HL-60 (cell line): ENCODE measurements around the gene PTPN23.

Experiments used
- DNase-seq, 2 experiments: peaks; one replicate each; pipeline ENCODE4 v3.0.0-alpha.2; 2010 to 2020; ENCODE audit warnings: low read depth in 1 of 2, low spot score in 1 of 2
- H3K27ac ChIP-seq: fragments of 250-450 bp; sonication (Bioruptor Pico); replicated peaks from 2 replicates; pipeline ENCODE4 v1.5.1; 2020; ENCODE audit warnings: mild to moderate bottlenecking, moderate library complexity
- H3K27me3 ChIP-seq: fragments of 250-450 bp; sonication (Bioruptor Pico); 2 replicates; pipeline ENCODE4 v1.5.1; 2021; ENCODE audit warnings: mild to moderate bottlenecking, moderate library complexity; ENCODE audit not compliant: insufficient read depth, poor library complexity, severe bottlenecking
- H3K4me3 ChIP-seq: replicated peaks from 2 replicates; pipeline ENCODE4 v1.5.1; 2011; ENCODE audit warnings: mild to moderate bottlenecking, control low read depth, low read length; ENCODE audit not compliant: insufficient read depth
- GABPA ChIP-seq: IDR thresholded peaks from 2 replicates; pipeline ENCODE4 v1.6.1; 2012; ENCODE audit warnings: low read depth
- POLR2AphosphoS5 ChIP-seq: IDR thresholded peaks from 2 replicates; pipeline ENCODE4 v1.6.1; 2012; ENCODE audit warnings: low read depth
- SPI1 ChIP-seq: IDR thresholded peaks from 2 replicates; pipeline ENCODE4 v1.6.1; 2012; ENCODE audit warnings: low read depth, mild to moderate bottlenecking, borderline replicate concordance
- TF ChIP-seq, protein P1 (sequence below): IDR thresholded peaks from 2 replicates; pipeline ENCODE4 v1.6.1; 2012; ENCODE audit warnings: low read depth; ENCODE audit not compliant: insufficient replicate concordance
- TF ChIP-seq, protein P2 (sequence below): IDR thresholded peaks from one replicate; pipeline ENCODE4 v1.5.1; 2011; ENCODE audit warnings: low read length, control low read depth, inconsistent platforms; ENCODE audit not compliant: insufficient read depth

The PTPN23 gene

DNA sequence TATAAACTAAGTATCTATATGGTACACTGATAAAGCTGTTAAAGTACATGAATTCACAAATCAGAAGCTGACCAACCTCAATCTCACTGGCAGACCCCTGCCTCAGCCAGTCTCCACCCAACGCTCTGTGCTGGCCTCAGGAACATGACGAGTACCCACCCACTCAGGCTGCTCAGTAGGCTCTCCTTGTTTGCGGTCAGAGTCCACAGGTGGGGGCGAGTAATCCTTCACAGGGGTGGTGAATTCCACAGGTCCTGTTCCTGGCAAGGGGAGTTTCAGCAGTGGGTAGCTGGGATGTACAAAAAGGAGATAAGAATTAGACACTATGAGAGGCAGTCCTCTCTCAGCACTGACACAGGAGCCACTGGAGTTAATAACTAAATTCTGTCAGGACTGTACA lies 54.0 kb downstream of the PTPN23 start:
- no peak for DNase-seq
- TF ChIP-seq, protein P1, sequence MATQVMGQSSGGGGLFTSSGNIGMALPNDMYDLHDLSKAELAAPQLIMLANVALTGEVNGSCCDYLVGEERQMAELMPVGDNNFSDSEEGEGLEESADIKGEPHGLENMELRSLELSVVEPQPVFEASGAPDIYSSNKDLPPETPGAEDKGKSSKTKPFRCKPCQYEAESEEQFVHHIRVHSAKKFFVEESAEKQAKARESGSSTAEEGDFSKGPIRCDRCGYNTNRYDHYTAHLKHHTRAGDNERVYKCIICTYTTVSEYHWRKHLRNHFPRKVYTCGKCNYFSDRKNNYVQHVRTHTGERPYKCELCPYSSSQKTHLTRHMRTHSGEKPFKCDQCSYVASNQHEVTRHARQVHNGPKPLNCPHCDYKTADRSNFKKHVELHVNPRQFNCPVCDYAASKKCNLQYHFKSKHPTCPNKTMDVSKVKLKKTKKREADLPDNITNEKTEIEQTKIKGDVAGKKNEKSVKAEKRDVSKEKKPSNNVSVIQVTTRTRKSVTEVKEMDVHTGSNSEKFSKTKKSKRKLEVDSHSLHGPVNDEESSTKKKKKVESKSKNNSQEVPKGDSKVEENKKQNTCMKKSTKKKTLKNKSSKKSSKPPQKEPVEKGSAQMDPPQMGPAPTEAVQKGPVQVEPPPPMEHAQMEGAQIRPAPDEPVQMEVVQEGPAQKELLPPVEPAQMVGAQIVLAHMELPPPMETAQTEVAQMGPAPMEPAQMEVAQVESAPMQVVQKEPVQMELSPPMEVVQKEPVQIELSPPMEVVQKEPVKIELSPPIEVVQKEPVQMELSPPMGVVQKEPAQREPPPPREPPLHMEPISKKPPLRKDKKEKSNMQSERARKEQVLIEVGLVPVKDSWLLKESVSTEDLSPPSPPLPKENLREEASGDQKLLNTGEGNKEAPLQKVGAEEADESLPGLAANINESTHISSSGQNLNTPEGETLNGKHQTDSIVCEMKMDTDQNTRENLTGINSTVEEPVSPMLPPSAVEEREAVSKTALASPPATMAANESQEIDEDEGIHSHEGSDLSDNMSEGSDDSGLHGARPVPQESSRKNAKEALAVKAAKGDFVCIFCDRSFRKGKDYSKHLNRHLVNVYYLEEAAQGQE = no peak
- no peak for TF ChIP-seq POLR2AphosphoS5
- TF ChIP-seq GABPA = no peak
- TF ChIP-seq, protein P2, sequence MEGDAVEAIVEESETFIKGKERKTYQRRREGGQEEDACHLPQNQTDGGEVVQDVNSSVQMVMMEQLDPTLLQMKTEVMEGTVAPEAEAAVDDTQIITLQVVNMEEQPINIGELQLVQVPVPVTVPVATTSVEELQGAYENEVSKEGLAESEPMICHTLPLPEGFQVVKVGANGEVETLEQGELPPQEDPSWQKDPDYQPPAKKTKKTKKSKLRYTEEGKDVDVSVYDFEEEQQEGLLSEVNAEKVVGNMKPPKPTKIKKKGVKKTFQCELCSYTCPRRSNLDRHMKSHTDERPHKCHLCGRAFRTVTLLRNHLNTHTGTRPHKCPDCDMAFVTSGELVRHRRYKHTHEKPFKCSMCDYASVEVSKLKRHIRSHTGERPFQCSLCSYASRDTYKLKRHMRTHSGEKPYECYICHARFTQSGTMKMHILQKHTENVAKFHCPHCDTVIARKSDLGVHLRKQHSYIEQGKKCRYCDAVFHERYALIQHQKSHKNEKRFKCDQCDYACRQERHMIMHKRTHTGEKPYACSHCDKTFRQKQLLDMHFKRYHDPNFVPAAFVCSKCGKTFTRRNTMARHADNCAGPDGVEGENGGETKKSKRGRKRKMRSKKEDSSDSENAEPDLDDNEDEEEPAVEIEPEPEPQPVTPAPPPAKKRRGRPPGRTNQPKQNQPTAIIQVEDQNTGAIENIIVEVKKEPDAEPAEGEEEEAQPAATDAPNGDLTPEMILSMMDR = no peak
- no peak for TF ChIP-seq SPI1
- Histone ChIP-seq H3K4me3 (no peak overlapping the region), H3K27me3 (no peaks in the 10 kb centered on the region), H3K27ac (no peak overlapping the region)

DNA sequence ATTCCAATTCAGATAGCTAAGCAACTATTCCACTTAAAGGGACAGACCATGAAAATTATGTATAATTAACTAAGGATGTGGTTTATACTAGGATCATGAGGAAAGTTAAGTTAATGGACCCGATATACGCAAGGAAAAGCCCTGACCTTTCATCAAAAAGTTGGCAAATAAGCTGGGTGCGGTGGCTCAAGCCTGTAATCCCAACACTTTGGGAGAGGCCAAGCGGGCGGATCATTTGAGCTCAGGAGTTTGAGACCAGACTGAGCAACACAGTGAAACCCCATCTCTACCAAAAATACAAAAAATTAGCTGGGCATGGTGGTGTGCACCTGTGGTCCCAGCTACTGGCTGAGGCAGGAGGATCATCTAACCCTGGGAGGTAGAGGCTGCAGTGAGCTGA lies 55.4 kb downstream of the PTPN23 start:
- no peak for DNase-seq
- Histone ChIP-seq H3K27me3 (no peaks in the 10 kb centered on the region), H3K27ac (no peak overlapping the region), H3K4me3 (no peak overlapping the region)
- no peak for TF ChIP-seq SPI1
- TF ChIP-seq, protein P1 = no peak
- TF ChIP-seq POLR2AphosphoS5 = no peak
- TF ChIP-seq, protein P2 = no peak
- TF ChIP-seq GABPA = no peak

DNA sequence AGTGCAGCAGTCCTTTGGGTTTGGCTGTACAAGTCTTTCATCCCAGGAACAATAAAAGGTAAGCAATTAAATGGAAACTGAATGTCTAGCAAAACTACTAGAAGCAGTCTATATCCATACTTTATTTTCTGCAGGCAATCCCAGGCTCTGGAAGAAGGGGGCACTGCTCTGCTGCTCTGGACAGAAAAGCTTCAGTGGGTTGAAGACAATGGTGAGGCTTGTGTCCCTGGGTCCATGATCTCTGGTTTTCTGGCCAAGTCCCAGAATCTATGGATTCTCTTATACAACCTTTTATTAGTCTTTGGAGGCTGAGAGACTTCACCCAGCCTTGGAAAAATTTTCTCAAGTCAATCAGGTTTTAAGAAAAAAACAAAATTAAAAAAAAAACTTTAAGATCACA lies 59.3 kb downstream of the PTPN23 start:
- H3K4me3 ChIP-seq = no peak overlapping the region
- H3K27ac ChIP-seq = no peak overlapping the region
- DNase-seq = no peak
- H3K27me3 ChIP-seq = no peaks in the 10 kb centered on the region
- TF ChIP-seq, protein P2 = no peak
- TF ChIP-seq SPI1 = no peak
- TF ChIP-seq POLR2AphosphoS5 = no peak
- TF ChIP-seq, protein P1 = no peak
- TF ChIP-seq GABPA = no peak
